Measurements from ENCODE around the gene LAMA2.

DNA sequence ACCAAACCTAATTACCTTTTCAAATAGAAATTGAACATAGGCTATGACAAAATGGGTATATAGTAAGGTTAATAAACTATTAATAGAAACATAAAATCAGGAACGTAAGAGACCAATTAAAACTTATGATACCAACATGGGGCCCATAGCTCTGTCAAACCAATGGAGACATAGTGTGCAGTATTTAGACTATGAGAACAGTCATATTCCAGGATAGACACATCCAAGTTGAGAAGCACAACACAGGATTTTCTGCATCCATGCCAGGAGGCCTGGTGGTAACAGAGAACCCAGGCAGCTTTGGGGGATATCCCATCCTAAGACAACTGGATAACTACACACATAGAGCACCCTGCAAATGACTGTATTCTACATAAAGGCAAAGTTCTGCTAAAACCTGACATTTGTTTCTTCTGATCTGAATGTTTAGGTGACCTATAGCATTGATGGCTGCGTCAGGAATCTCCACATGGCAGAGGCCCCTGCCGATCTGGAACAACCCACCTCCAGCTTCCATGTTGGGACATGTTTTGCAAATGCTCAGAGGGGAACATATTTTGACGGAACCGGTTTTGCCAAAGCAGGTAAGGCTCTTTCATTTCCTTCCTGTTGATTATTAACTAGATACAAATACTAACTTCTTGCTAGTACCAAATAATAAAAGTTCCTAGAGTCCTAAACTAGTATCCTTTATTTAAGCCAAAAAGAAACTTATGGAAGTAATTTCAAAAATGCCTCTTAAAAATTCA, 624.3 kb downstream of the LAMA2 start:
- no peak for TF ChIP-seq POLR2A (IDR thresholded peaks at IDR 0.05; ENCODE audit: low read length)
- no peak for TF ChIP-seq GATA1 (IDR thresholded peaks at IDR 0.05; ENCODE audit: low read depth, low read length)

All from erythroblast (primary cell).